Measurements from ENCODE around the gene SMC1B.
"Not testable (repeated sequence)": the region's sequence is repeated elsewhere in the genome, so short reads cannot be mapped to it uniquely, and the experiment has no call there.

SMC1B gene

DNA sequence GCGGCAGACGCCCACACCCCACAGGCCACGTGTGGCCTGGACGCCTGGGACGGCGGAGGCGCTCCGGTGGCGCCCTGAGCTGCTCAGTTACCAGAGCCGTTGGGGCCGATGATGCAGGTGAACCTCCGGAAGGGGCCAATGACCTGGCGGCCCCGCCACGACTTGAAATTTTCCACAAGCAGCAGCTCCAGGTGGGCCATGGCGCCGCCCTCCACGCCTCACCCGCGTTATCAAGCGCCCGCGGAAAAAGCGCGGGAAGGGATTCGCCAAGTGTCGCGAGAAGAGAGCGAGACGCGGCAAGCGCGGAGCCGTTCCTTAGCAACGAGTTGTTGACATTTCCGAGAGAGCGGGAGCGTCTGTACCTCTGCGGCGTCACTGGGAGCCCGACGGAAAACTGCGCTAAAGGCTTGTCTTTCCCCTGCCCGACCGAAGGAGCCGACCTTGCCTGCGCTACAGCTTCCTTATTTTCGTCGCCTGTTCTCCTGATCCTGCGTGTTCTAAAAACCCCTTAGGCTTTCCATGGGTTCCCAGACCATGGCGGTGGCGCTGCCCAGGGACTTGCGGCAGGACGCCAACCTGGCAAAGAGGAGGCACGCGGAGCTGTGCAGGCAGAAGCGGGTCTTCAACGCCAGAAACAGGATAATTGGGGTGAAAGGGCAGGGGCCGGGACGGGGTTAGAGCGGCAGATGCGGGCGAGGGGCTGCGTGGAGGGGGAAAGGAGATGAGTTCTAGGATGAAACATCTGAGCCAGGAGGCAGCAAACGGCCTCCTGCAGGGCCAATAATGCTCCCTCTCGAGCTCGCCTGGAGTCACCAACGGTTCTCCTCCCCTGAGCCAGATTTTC lies at the start of gene SMC1B, which contains the start of gene RIBC2:
SMC1B (minus strand) TSS at position 232 of the 844 bp plus-strand sequence; CDS start at position 200, 32 bp downstream.
RIBC2 (plus strand) TSS at position 326 of the 844 bp plus-strand sequence; CDS start at position 520, 194 bp downstream.
- peak; percentile 30 to 68 for DNase-seq (ENCODE audit: low read depth in 2 of 2, low spot score in 1 of 2)

DNA sequence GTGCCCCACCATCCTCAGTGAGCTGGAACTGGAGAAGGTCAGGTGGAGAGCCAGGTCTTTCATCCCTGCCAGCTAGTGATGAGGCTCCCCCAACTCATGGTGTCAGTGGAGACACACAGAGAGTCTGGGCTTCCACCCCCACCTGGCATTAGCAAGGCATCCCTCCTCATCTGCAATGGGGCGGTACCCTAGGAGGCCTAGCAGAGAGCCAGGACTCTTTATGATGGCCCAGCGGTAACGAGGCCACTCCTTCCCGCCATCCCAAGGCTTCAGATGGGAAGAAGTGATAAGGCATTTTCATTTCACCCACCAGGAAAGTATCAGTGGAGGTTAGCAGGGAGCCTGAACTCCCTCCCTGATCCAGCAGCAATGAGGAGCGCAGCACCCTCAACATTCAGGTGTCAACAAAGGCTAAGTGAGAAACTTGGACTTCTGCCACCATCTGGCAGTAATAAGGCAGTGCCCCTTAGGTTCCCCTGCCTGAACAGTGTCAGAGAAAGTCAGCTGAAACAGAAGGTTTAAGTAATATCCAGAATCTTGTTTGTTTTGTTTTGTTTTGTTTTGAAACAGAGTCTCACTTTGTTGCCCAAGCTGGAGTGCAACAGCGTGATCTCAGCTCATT lies 48.7 kb upstream of the SMC1B start:
- DNase-seq (ENCODE audit: low read depth in 2 of 2, low spot score in 1 of 2) = no peak

GRCh38 chr22:45460288-45461109 lies 47.1 kb upstream of the SMC1B start:
- no peak for DNase-seq (ENCODE audit: low read depth in 2 of 2, low spot score in 1 of 2)

GRCh38 chr22:45459235-45459634 lies 45.8 kb upstream of the SMC1B start:
- DNase-seq (ENCODE audit: low read depth in 2 of 2, low spot score in 1 of 2) = no peak

DNA sequence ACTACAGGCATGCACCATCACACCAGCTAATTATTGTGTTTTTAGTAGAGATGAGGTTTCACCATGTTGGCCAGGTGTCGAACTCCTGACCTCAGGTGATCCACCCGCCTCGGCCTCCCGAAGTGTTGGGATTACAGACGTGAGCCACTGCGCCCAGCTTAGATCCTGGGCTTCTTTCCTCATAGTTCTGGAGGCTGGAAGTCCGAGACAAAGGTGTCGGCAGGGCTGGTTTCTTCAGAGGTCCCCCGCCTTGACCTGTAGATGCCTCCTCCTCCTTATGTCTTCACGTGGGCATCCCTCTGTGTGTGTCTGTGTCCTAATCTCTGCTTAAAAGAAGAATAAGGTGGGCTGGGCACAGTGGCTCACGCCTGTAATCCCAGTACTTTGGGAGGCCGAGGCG lies 45.1 kb upstream of the SMC1B start:
- DNase-seq (ENCODE audit: low read depth in 2 of 2, low spot score in 1 of 2) = no peak

DNA sequence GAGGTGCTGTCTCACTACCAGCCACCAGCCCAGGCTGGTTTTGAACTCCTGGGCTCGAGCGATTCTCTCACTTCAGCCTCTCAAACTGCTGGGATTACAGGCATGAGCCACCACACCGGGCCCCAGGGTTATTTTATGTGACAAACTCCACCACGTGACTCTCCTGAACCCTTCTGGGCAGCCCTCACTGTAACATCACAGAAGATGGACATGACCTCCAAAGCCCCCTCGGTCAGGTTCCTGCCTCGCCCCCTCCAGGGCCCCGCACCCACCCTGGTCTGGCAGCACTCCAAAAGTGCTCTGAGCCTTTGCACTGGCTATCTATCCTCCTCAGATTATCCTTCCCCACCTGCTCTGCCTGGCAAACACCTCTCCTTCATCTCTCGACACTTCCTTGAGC lies 43.4 kb upstream of the SMC1B start:
- no peak for DNase-seq (ENCODE audit: low read depth in 2 of 2, low spot score in 1 of 2)

- DNase-seq (ENCODE audit: low read depth in 2 of 2, low spot score in 1 of 2) = no peak
Measured at GRCh38 chr22:45455621-45456020, 42.2 kb upstream of the SMC1B start.

DNA sequence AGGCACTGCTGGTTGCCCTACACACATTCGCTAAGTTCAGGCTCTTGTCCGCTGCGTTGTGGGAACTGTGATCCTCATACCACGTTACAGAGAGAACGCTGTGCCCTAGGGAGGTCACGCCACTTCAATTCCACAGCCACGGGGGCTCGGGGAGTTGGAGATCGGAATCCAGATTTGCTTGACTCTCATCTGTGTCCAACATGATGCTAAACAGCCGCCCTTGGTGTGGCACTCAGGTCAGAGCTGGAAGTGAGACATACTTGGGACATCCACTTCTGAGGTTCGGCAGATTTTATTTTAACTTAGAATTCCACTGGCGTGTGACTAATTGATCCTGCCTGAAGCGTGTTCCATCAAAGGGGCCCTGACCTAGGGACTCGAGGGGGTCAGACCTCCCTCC lies 41.8 kb upstream of the SMC1B start:
- DNase-seq (ENCODE audit: low read depth in 2 of 2, low spot score in 1 of 2) = no peak

GRCh38 chr22:45454275-45454674 lies 40.9 kb upstream of the SMC1B start:
- no peak for DNase-seq (ENCODE audit: low read depth in 2 of 2, low spot score in 1 of 2)

GRCh38 chr22:45453764-45454163 lies 40.4 kb upstream of the SMC1B start:
- no peak for DNase-seq (ENCODE audit: low read depth in 2 of 2, low spot score in 1 of 2)

- no peak for DNase-seq (ENCODE audit: low read depth in 2 of 2, low spot score in 1 of 2)
Measured at GRCh38 chr22:45452565-45453379, 39.4 kb upstream of the SMC1B start.

- no peak for DNase-seq (ENCODE audit: low read depth in 2 of 2, low spot score in 1 of 2)
Measured at GRCh38 chr22:45451972-45452371, 38.6 kb upstream of the SMC1B start.

GRCh38 chr22:45450921-45451651 lies 37.7 kb upstream of the SMC1B start:
- no peak for DNase-seq (ENCODE audit: low read depth in 2 of 2, low spot score in 1 of 2)

DNA sequence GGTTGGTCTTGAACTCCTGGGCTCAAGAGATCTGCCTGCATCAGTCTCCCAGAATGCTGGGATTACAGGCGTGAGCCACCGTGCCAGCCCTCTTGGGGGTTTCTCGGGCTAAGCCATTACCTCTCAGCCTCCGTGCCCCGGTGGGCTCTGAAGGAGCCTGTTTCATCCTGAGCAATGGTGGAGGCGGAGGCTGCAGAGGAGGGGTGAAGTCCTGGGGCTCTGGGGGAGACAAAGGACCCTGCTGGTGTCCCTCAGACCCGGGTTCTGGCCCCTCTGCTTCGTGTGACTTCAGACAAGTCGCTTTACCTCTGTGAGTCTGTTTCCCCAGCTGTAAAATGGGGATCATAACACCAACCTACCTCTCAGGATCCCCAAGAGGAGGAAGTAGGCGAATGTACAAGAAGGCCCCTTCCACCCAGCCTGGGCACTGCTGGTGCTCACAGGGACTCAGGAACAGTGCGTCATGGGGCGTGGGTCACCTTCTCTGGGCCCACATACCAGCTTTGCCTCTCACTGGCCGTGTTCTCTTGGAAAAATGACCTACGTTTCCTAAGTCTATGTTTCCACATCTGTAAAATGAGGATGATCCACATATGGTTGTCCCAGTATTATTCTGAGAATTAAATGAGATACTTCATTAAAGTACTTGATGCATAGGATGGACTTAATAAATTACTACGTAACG lies 36.8 kb upstream of the SMC1B start:
- DNase-seq (ENCODE audit: low read depth in 2 of 2, low spot score in 1 of 2) = no peak

DNA sequence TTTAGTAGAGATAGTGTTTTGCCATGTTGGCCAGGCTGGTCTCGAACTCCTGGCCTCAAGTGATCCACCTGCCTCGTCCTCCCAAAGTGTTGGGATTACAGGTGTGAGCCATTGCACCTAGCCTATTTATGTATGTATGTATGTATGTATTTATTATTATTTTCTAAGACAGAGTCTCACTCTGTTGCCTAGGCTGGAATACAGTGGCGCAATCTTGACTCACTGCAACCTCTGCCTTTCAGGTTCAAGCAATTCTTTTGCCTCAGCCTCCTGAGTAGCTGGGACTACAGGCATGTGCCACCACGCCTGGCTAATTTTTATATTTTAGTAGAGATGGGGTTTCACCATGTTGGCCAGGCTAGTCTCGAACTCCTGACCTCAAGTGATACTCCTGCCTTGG lies 36.0 kb upstream of the SMC1B start:
- not testable (repeated sequence) for DNase-seq (ENCODE audit: low read depth in 2 of 2, low spot score in 1 of 2)

GRCh38 chr22:45448431-45448830 lies 35.0 kb upstream of the SMC1B start:
- DNase-seq (ENCODE audit: low read depth in 2 of 2, low spot score in 1 of 2) = no peak

DNA sequence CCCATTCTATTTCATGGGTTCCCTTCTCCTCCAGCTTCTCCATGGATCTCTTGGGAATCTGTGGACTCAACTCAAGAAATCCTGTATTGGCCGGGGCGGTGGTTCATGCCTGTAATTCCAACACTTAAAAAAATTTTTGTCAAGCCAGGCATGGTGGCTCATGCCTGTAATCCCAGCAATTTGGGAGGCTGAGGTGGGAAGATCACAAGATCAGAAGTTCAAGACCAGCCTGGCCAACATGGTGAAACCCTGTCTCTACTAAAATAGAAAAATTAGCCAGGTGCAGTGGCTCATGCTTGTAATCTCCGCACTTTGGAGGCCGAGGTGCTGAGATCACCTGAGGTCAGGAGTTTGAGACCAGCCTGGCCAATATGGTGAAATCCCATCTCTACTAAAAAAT lies 34.2 kb upstream of the SMC1B start:
- DNase-seq (ENCODE audit: low read depth in 2 of 2, low spot score in 1 of 2) = not testable (repeated sequence)

DNA sequence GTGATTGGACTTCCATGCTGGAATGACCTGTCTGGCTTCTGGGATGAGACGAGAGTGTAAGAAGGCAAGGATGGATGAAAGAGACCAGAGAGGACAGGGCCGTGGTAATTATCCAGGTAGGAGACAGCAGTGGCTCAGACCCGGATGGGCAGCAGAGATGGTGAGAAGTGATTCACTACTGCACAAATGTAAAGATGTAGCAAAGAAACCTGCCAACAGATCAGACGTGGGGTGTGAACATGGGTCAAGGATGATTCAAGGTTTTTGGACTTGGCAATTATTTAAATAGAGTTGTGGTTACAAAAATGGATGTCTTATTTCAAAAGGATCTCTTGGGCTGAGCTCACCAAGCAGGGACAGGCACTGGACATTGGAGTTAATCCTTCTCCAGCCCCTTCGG lies 32.8 kb upstream of the SMC1B start:
- DNase-seq (ENCODE audit: low read depth in 2 of 2, low spot score in 1 of 2) = no peak

GRCh38 chr22:45445031-45445710 lies 31.8 kb upstream of the SMC1B start:
- DNase-seq (ENCODE audit: low read depth in 2 of 2, low spot score in 1 of 2) = no peak
